A375 (cell line): Measurements from ENCODE around the gene SRSF1. TPM values are rescaled to one million over a fixed set of nuclear protein-coding genes. Genes with fewer than 3 reads are reported as not detected.

Experiments used
- small RNA-seq: library from RNA; depleted of rRNA; stranded (forward); fragments of <200 nt; gene quantifications from one replicate; pipeline ENCODE3, GENCODE V24; 2014
- total RNA-seq: library from RNA; depleted of rRNA; stranded (reverse); fragments of >200 nt; shearing (Covaris generic); gene quantifications from 2 replicates; pipeline ENCODE4 v1.2.3, GENCODE V29; 2014; rRNA removed

The SRSF1 gene, protein sequence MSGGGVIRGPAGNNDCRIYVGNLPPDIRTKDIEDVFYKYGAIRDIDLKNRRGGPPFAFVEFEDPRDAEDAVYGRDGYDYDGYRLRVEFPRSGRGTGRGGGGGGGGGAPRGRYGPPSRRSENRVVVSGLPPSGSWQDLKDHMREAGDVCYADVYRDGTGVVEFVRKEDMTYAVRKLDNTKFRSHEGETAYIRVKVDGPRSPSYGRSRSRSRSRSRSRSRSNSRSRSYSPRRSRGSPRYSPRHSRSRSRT
- 311 and 374 TPM in 2 replicates for total RNA-seq

DNA sequence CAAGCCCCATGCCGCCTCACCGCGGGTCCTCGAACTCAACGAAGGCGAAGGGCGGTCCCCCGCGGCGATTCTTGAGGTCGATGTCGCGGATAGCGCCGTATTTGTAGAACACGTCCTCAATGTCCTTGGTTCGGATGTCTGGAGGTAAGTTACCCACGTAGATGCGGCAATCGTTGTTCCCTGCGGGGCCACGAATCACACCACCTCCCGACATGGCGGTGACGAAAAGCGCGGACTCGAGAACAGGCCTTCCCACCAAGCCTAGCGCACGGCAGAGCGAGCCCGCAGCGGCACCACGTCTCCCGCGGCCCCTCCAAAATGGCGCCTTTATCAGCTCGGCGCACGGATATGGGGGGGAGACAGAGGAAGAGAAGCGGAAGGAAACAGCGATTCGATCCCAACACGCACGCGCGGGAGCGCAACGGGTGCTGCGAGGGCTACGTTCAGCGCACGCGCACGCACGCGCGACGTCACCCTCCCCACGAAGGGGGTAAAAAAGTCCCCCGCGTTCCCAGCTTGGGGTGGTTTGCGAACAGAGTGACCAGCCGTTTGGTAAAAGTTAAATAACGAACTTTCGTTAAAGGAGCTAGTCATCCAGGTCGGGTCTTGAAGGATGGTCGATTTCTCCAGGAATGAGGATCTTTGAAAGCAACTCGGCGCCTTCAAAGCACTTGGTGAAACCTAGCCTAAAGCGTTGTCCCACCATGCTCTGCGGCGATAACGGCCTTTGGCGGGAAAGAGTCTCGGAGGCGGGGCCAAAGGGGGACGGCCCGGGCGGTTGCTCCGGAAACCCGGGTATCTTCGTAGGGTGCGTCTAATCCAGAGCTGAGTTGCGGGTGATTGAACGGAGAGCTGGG, at the start of gene SRSF1:
Gene SRSF1 (minus strand): TSS at position 323 of the 857 bp plus-strand sequence. CDS start 109 bp downstream, at position 214.

DNA sequence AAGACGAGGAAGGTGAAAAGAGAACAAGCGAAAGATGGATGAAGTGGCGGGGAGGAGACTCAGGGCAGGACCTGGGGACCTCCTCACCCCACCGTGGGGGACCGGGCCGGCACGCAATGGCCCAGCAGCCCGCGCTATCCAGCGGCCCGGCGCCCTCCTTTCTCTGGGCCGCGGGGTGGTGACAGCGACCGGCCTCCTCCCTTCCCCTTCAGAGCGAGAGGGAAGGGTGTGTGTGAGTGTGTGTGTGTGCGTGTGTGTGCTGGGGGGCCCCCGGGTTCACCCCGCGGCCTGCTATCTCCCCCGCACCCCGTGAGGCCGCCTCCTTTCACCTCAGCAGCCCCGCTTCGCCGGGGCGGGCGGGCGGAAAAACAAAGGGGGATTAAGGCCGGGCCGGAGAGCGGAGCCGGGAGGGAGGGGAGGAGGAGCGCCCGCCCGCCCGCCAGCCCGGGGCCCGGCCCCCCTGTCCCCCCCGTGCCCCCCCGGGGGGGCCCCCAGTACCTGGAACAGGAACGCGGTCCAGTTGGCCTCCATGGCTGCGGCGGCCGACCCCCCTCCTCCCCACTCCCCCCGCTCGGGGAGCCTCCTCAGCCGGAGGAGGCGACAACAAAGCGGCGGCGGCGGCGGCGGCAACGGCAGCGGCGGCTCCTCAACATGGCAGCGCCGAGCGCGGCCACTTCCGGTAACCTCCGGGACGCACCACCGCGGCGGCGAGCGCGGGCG, 19.3 kb downstream of the SRSF1 start, which contains the start of gene VEZF1:
Gene VEZF1 (minus strand): TSS at position 674 of the 720 bp plus-strand sequence. CDS start 143 bp downstream, at position 531.

DNA sequence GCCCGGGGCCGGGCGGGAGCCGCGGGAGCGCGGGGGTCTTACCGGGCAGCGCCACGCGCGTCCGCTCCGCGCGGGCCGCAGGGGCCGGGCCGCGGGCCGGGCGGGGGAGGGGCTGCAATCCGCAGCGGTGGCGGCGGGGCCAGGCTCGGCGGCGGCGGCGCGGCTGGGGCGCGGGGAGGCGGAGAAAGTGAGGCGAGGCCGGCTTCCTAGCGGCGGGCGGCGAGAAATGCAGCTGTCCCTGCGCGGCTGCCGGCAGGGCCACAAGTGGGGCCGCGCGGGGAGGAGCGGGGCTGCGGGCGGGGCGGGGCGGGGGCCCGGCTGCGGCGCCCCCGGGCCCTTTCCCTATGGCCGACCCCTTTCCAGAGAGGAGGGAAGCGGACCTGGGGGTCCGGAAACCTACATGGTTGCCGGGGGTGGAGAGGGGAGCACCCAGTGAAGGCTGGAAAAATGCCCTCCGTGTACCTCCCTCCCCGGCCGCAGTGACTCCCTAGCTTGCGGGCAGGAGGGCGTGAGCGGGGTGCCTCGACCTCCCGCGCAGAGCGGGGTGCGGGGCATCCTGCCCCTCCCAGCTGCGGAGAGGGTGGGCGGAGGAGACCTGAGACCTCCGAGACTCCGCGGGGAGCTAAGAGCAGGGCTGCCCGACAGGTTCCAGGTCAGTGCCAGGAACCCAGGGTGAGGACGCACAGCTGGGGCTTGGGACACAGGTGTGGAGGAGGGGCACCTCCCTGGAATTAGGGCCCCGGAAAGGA, 51.7 kb downstream of the SRSF1 start, which contains the start of gene CUEDC1:
Gene CUEDC1 (minus strand): TSS at position 230 of the 749 bp plus-strand sequence. CDS start 69,848 bp downstream, outside the sequence.

Small RNAs within 50 kb of the gene (small RNA-seq; reads per million reads assigned to genes)
- gene AC015813.4 = not detected

Other genes starting within 250 kb of the SRSF1 start
- gene MRPS23, start 157.2 kb downstream of the SRSF1 start, total RNA-seq = 55.9 and 63.1 TPM in 2 replicates
- 18.5 and 20.0 TPM in 2 replicates for gene CUEDC1, start 51.8 kb downstream of the SRSF1 start, total RNA-seq
- gene VEZF1, start 19.0 kb downstream of the SRSF1 start, total RNA-seq = 51.5 and 52.5 TPM in 2 replicates
- 11.8 and 13.4 TPM in 2 replicates for gene DYNLL2, start 76.2 kb upstream of the SRSF1 start, total RNA-seq
- gene OR4D1, start 141.1 kb upstream of the SRSF1 start, total RNA-seq = not detected in 2 replicates
- gene OR4D2, start 159.7 kb upstream of the SRSF1 start, total RNA-seq = not detected in 2 replicates
- not detected in 2 replicates for gene EPX, start 185.5 kb upstream of the SRSF1 start, total RNA-seq
- 13.6 and 15.2 TPM in 2 replicates for gene MKS1, start 212.0 kb upstream of the SRSF1 start, total RNA-seq
- not detected in 2 replicates for gene LPO, start 231.3 kb upstream of the SRSF1 start, total RNA-seq